Loucy (cell line): ENCODE data around the gene DDX23.

ENCODE experiments used
- H2AFZ ChIP-seq: fragments of 200-600 bp; sonication (generic); 2 replicates; pipeline ENCODE4 v1.6.0; 2016; ENCODE audit warnings: antibody characterized with exemption, mild to moderate bottlenecking, low read length, moderate library complexity
- H3F3A ChIP-seq: fragments of 200-600 bp; 2 replicates; pipeline ENCODE4 v1.6.0; 2016; ENCODE audit warnings: antibody characterized with exemption, low read depth, mild to moderate bottlenecking
- H3K27me3 ChIP-seq: fragments of 200-600 bp; sonication (generic); 2 replicates; pipeline ENCODE4 v1.6.1; 2014; ENCODE audit warnings: low read length, mild to moderate bottlenecking; ENCODE audit not compliant: insufficient read depth, poor library complexity, severe bottlenecking
- H3K36me3 ChIP-seq: fragments of 200-600 bp; sonication (generic); 2 replicates; pipeline ENCODE4 v1.6.1; 2016; ENCODE audit warnings: low read length; ENCODE audit not compliant: insufficient read depth
- H3K4me1 ChIP-seq: fragments of 200-600 bp; sonication (generic); 2 replicates; pipeline ENCODE4 v1.5.1; 2014; ENCODE audit warnings: low read length, mild to moderate bottlenecking; ENCODE audit not compliant: insufficient read depth, poor library complexity, severe bottlenecking
- H3K4me2 ChIP-seq: fragments of 200-600 bp; sonication (generic); 2 replicates; pipeline ENCODE4 v1.6.0; 2014; ENCODE audit warnings: antibody characterized with exemption, low read length, low read depth, mild to moderate bottlenecking; ENCODE audit not compliant: poor library complexity, severe bottlenecking
- H3K4me3 ChIP-seq: fragments of 200-600 bp; sonication (generic); 2 replicates; pipeline ENCODE4 v1.5.1; 2014; ENCODE audit warnings: low read length, mild to moderate bottlenecking, mixed read lengths; ENCODE audit not compliant: poor library complexity, severe bottlenecking
- H3K79me2 ChIP-seq: fragments of 200-600 bp; sonication (generic); 2 replicates; pipeline ENCODE4 v1.6.1; 2014; ENCODE audit warnings: low read length; ENCODE audit not compliant: insufficient read depth
- H3K9ac ChIP-seq: fragments of 200-600 bp; sonication (generic); 2 replicates; pipeline ENCODE4 v1.6.0; 2014; ENCODE audit warnings: mild to moderate bottlenecking, low read depth, low read length, moderate library complexity; ENCODE audit not compliant: poor library complexity, severe bottlenecking
- H3K9me2 ChIP-seq: fragments of 200-600 bp; sonication (generic); replicated peaks from 2 replicates; pipeline ENCODE4 v1.6.1; 2016; ENCODE audit warnings: low read depth, low read length, mixed read lengths
- H3K9me3 ChIP-seq: fragments of 200-600 bp; sonication (generic); 2 replicates; pipeline ENCODE4 v1.6.1; 2014; ENCODE audit warnings: mild to moderate bottlenecking, antibody characterized with exemption, low read length, low read depth; ENCODE audit not compliant: insufficient read depth
- H4K20me1 ChIP-seq: fragments of 200-600 bp; sonication (generic); 2 replicates; pipeline ENCODE4 v1.6.0; 2014; ENCODE audit warnings: antibody characterized with exemption, low read length, mild to moderate bottlenecking; ENCODE audit not compliant: insufficient read depth, poor library complexity, severe bottlenecking
- EZH2phosphoT487 ChIP-seq: fragments of 200-600 bp; IDR thresholded peaks from 2 replicates; pipeline ENCODE4 v1.6.1; 2018; ENCODE audit warnings: antibody characterized with exemption, mild to moderate bottlenecking, moderate library complexity, borderline replicate concordance
- TF ChIP-seq, protein P1 (sequence below): fragments of 200-600 bp; sonication (generic); conservative IDR thresholded peaks from 2 replicates; pipeline ENCODE4 v1.5.1; 2014; ENCODE audit warnings: mild to moderate bottlenecking, antibody characterized with exemption, low read length

DDX23 gene

DNA sequence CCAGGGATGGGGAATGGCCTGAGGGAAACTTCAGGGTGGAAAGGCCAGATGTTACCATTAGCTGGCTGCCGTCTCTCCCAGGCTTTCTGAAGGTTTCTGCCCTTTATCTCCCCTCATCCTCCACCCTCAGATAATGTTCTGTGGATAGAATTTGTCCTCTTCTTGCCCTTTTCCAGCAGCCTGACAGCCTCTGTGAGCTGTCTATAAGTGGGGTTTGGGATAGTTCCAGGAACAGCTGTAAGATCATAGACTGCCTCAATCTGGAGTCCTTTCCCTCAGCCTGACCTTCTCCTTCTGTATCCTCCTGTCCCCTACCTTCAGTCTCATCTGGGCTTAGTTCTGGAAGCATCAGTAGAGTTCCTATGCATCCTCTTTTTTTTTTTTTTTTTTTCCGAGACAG is 16.5 kb upstream of the DDX23 start:
- H4K20me1 ChIP-seq: no peaks in the 10 kb centered on the region
- no peak overlapping the region for H2AFZ ChIP-seq
- H3K4me1 ChIP-seq: peaks cover 11% of the 10 kb centered on the region
- TF ChIP-seq, protein P1, sequence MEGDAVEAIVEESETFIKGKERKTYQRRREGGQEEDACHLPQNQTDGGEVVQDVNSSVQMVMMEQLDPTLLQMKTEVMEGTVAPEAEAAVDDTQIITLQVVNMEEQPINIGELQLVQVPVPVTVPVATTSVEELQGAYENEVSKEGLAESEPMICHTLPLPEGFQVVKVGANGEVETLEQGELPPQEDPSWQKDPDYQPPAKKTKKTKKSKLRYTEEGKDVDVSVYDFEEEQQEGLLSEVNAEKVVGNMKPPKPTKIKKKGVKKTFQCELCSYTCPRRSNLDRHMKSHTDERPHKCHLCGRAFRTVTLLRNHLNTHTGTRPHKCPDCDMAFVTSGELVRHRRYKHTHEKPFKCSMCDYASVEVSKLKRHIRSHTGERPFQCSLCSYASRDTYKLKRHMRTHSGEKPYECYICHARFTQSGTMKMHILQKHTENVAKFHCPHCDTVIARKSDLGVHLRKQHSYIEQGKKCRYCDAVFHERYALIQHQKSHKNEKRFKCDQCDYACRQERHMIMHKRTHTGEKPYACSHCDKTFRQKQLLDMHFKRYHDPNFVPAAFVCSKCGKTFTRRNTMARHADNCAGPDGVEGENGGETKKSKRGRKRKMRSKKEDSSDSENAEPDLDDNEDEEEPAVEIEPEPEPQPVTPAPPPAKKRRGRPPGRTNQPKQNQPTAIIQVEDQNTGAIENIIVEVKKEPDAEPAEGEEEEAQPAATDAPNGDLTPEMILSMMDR: no peak
- TF ChIP-seq EZH2phosphoT487: no peak
- no peaks in the 10 kb centered on the region for H3F3A ChIP-seq
- H3K9me3 ChIP-seq: no peaks in the 10 kb centered on the region
- H3K4me3 ChIP-seq: no peak overlapping the region
- H3K9me2 ChIP-seq: no peaks in the 10 kb centered on the region
- H3K27me3 ChIP-seq: no peaks in the 10 kb centered on the region
- H3K79me2 ChIP-seq: no peaks in the 10 kb centered on the region
- no peak overlapping the region for H3K9ac ChIP-seq
- H3K36me3 ChIP-seq: no peaks in the 10 kb centered on the region
- no peak overlapping the region for H3K4me2 ChIP-seq

- H3K9me2 ChIP-seq: no peaks in the 10 kb centered on the region
- peak overlapping the region; percentile 67 for H3K9ac ChIP-seq
- no peak for TF ChIP-seq EZH2phosphoT487
- TF ChIP-seq, protein P1: no peak
- no peaks in the 10 kb centered on the region for H3K79me2 ChIP-seq
- no peaks in the 10 kb centered on the region for H3K36me3 ChIP-seq
- no peaks in the 10 kb centered on the region for H3K27me3 ChIP-seq
- peak overlapping the region; percentile 87 for H2AFZ ChIP-seq
- no peaks in the 10 kb centered on the region for H3F3A ChIP-seq
- no peaks in the 10 kb centered on the region for H4K20me1 ChIP-seq
- H3K4me2 ChIP-seq: peak overlapping the region; percentile 82
- H3K4me1 ChIP-seq: peaks cover 11% of the 10 kb centered on the region
- peak overlapping the region; percentile 76 for H3K4me3 ChIP-seq
- H3K9me3 ChIP-seq: no peaks in the 10 kb centered on the region
Observed at GRCh38 chr12:48866052-48866711, 14.2 kb upstream of the DDX23 start.

DNA sequence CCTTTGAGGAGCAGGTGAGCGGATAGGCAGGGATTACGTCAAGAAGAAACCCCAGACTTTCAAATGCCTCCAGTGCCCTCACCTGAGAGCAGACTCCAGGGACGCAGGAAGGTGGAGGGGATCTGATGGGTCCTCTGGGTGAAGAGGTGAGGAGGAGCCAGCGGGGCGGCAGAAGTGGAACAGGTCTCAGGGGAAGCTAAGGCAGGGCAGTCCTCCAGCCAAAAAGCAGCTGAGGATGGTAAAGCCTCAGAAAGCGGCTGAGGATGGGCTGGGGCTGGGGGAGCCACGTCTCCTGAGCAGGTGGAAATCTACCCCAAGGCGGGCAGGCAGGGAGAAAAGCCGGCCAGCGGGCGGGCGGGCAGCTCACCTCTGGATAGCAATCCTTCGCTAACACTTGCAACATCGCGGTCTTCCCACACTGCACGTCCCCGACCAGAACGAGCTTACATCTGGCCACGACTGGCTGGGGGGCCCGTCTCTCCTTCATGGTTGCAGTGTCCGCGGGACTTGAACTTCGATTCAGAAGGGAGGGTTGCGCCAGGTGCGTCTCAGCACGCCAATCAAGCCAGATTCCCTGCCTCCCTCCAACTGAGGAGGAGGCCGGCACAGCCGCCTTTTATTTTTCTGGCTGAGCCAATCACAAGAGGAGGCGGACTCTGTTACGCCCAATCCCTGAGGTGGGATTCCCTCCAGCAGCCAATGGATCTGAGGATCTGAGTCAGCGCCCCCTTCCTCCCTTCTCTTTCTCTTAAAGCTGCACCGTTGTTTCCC is 13.5 kb upstream of the DDX23 start, which contains the start of gene RND1:
Gene RND1 (minus strand): TSS at position 590 of the 771 bp plus-strand sequence. CDS start 103 bp downstream, at position 487.
- TF ChIP-seq, protein P1: no peak; the same call in 1 of the 2 replicates
- no peak for TF ChIP-seq EZH2phosphoT487
- H3K4me2 ChIP-seq: peak within 1 kb of the TSS; percentile 82
- no peaks in the 10 kb centered on the region for H3F3A ChIP-seq
- H2AFZ ChIP-seq: peak within 1 kb of the TSS; percentile 87
- peak within 1 kb of the TSS; percentile 76 for H3K4me3 ChIP-seq
- H3K9ac ChIP-seq: peak within 1 kb of the TSS; percentile 67
- no peaks in the 10 kb centered on the region for H3K9me2 ChIP-seq
- peaks cover 11% of the 10 kb centered on the region for H3K4me1 ChIP-seq
- no peaks in the 10 kb centered on the region for H3K36me3 ChIP-seq
- H3K79me2 ChIP-seq: no peaks in the 10 kb centered on the region
- no peaks in the 10 kb centered on the region for H3K9me3 ChIP-seq
- H3K27me3 ChIP-seq: no peaks in the 10 kb centered on the region
- no peaks in the 10 kb centered on the region for H4K20me1 ChIP-seq
